Measurements from ENCODE around the gene CIZ1. TPM values are rescaled to one million over a fixed set of nuclear protein-coding genes. Genes with fewer than 3 reads are reported as not detected.
A peak's percentile ranks its signal among the peaks of the same experiment; 100 is the strongest.

CIZ1 gene
- polyA plus RNA-seq, 3 donors from 2014 or later, result 4.4 to 36.4 (median 9.1) TPM

- peaks cover 4 to 5% (median 5%) of the 10 kb centered on the region in 3 donors for H3K27me3 Mint-ChIP-seq (ENCODE audit: low read depth in 3 of 3)
- H3K36me3 Mint-ChIP-seq, result peaks cover 0 to 3% (median 0%) of the 10 kb centered on the region in 3 donors
These were observed 69.2 kb downstream of the CIZ1 start for GRCh38 chr9:128121924-128122808.

GRCh38 chr9:128121466-128121810, 69.9 kb downstream of the CIZ1 start:
- no peaks in the 10 kb centered on the region for H3K9me3 Mint-ChIP-seq
- no peak overlapping the region for H3K4me3 Mint-ChIP-seq
- H3K27ac Mint-ChIP-seq, result peak overlapping the region in 1 of 6 donors; percentile 17
- peaks cover 4 to 5% (median 5%) of the 10 kb centered on the region in 3 donors for H3K27me3 Mint-ChIP-seq (ENCODE audit: low read depth in 3 of 3)
- no peak for DNase-seq
- peaks cover 22 to 26% of the 10 kb centered on the region in 2 donors for H3K4me1 Mint-ChIP-seq
- peaks cover 0 to 3% (median 0%) of the 10 kb centered on the region in 3 donors for H3K36me3 Mint-ChIP-seq

More at GRCh38 chr9:128121924-128122808, 69.2 kb downstream of the CIZ1 start:
- H3K9me3 Mint-ChIP-seq, result no peaks in the 10 kb centered on the region
- H3K27ac Mint-ChIP-seq, result no peak overlapping the region
- H3K4me3 Mint-ChIP-seq, result no peak overlapping the region
- DNase-seq, result no peak
- peaks cover 22 to 27% of the 10 kb centered on the region in 2 donors for H3K4me1 Mint-ChIP-seq

- H3K9me3 Mint-ChIP-seq, result no peaks in the 10 kb centered on the region
- peaks cover 4 to 5% (median 5%) of the 10 kb centered on the region in 3 donors for H3K27me3 Mint-ChIP-seq (ENCODE audit: low read depth in 3 of 3)
- H3K4me3 Mint-ChIP-seq, result no peak overlapping the region
These were observed 70.5 kb downstream of the CIZ1 start for GRCh38 chr9:128120741-128121465.

GRCh38 chr9:128120061-128120740, 71.2 kb downstream of the CIZ1 start:
- H3K27me3 Mint-ChIP-seq (ENCODE audit: low read depth in 3 of 3), result peaks cover 3 to 5% (median 3%) of the 10 kb centered on the region in 3 donors
- H3K36me3 Mint-ChIP-seq, result peaks cover 0 to 3% (median 0%) of the 10 kb centered on the region in 3 donors
- H3K27ac Mint-ChIP-seq, result no peak overlapping the region
- peaks cover 9 to 13% of the 10 kb centered on the region in 2 donors for H3K4me1 Mint-ChIP-seq
- H3K9me3 Mint-ChIP-seq, result no peaks in the 10 kb centered on the region
- H3K4me3 Mint-ChIP-seq, result no peak overlapping the region
- no peak for DNase-seq

More at GRCh38 chr9:128120741-128121465, 70.5 kb downstream of the CIZ1 start:
- peak overlapping the region in 1 of 6 donors; percentile 17 for H3K27ac Mint-ChIP-seq
- DNase-seq, result no peak
- peaks cover 16 to 20% of the 10 kb centered on the region in 2 donors for H3K4me1 Mint-ChIP-seq
- peaks cover 0 to 3% (median 0%) of the 10 kb centered on the region in 3 donors for H3K36me3 Mint-ChIP-seq

- peaks cover 4 to 7% of the 10 kb centered on the region in 2 donors for H3K4me1 Mint-ChIP-seq
- DNase-seq, result no peak
- H3K36me3 Mint-ChIP-seq, result peaks cover 0 to 3% (median 0%) of the 10 kb centered on the region in 3 donors
- H3K27me3 Mint-ChIP-seq (ENCODE audit: low read depth in 3 of 3), result peaks cover 3 to 5% (median 3%) of the 10 kb centered on the region in 3 donors
- H3K27ac Mint-ChIP-seq, result no peak overlapping the region
- no peak overlapping the region for H3K4me3 Mint-ChIP-seq
- H3K9me3 Mint-ChIP-seq, result no peaks in the 10 kb centered on the region
These were observed 72.3 kb downstream of the CIZ1 start for GRCh38 chr9:128118971-128119665.

- no peak overlapping the region for H3K27ac Mint-ChIP-seq
- DNase-seq, result no peak
- H3K36me3 Mint-ChIP-seq, result peaks cover 0 to 4% (median 2%) of the 10 kb centered on the region in 3 donors
- H3K4me3 Mint-ChIP-seq, result no peak overlapping the region
- H3K4me1 Mint-ChIP-seq, result peaks cover 4 to 7% of the 10 kb centered on the region in 2 donors
- H3K9me3 Mint-ChIP-seq, result no peaks in the 10 kb centered on the region
- peaks cover 3 to 5% (median 3%) of the 10 kb centered on the region in 3 donors for H3K27me3 Mint-ChIP-seq (ENCODE audit: low read depth in 3 of 3)
These were observed 72.9 kb downstream of the CIZ1 start for GRCh38 chr9:128118472-128118857.

- Mint-ChIP-seq H3K27ac (peak overlapping the region in 2 of 6 donors; percentile 33 to 42), H3K36me3 (peaks cover 0 to 7% (median 5%) of the 10 kb centered on the region in 3 donors), H3K4me1 (peaks cover 4 to 7% of the 10 kb centered on the region in 2 donors), H3K4me3 (peak overlapping the region in 1 of 5 donors; percentile 39), H3K27me3 (ENCODE audit: low read depth in 3 of 3) (peaks cover 3 to 5% (median 3%) of the 10 kb centered on the region in 3 donors), H3K9me3 (no peaks in the 10 kb centered on the region)
- peak; percentile 89 to 91 (median 89) for DNase-seq
These were observed 73.5 kb downstream of the CIZ1 start for GRCh38 chr9:128117613-128118471.

- Mint-ChIP-seq H3K4me3 (no peak overlapping the region), H3K9me3 (no peaks in the 10 kb centered on the region)
- no peak for DNase-seq
These were observed 75.0 kb downstream of the CIZ1 start for GRCh38 chr9:128116104-128117083.

More at GRCh38 chr9:128116104-128117083, 75.0 kb downstream of the CIZ1 start:
- Mint-ChIP-seq H3K4me1 (peaks cover 4 to 7% of the 10 kb centered on the region in 2 donors), H3K27ac (no peak overlapping the region), H3K27me3 (ENCODE audit: low read depth in 3 of 3) (peaks cover 3 to 5% (median 3%) of the 10 kb centered on the region in 3 donors), H3K36me3 (peaks cover 0 to 7% (median 5%) of the 10 kb centered on the region in 3 donors)

Other genes with a start within 250 kb of the CIZ1 start
- 10 to 100 TPM in 2 of 3 donors, 1 to 10 TPM in 1; 7.6 to 19.6 (median 14.7) TPM for gene EEIG1, start 210.6 kb downstream of the CIZ1 start, polyA plus RNA-seq
- gene NAIF1, start 124.3 kb downstream of the CIZ1 start, polyA plus RNA-seq, result 10 to 100 TPM in 2 of 3 donors, 1 to 10 TPM in 1; 5.1 to 17.2 (median 10.5) TPM
- gene SLC25A25, start 123.3 kb downstream of the CIZ1 start, polyA plus RNA-seq, result 1 to 10 TPM; 2.8 to 8.8 (median 4.9) TPM
- 10 to 100 TPM; 31.4 to 60.9 (median 56.6) TPM for gene PTGES2, start 63.8 kb downstream of the CIZ1 start, polyA plus RNA-seq
- gene LCN2, start 42.1 kb downstream of the CIZ1 start, polyA plus RNA-seq, result under 1 TPM in 2 of 3 donors, not detected in 1; 0.44 to 0.66 TPM
- gene BBLN, start 31.3 kb downstream of the CIZ1 start, polyA plus RNA-seq, result 100 to 1,000 TPM; 115 to 194 (median 182) TPM
- gene DNM1, start 11.8 kb upstream of the CIZ1 start, polyA plus RNA-seq, result under 1 TPM in 2 of 3 donors, not detected in 1; 0.32 to 0.47 TPM
- 10 to 100 TPM in 1 of 3 donors, 1 to 10 TPM in 2; 4.3 to 11.7 (median 4.9) TPM for gene GOLGA2, start 84.4 kb upstream of the CIZ1 start, polyA plus RNA-seq
- 10 to 100 TPM; 20.9 to 23.3 (median 21.5) TPM for gene SWI5, start 84.7 kb upstream of the CIZ1 start, polyA plus RNA-seq
- 10 to 100 TPM; 19.9 to 32.0 (median 25.7) TPM for gene TRUB2, start 130.9 kb upstream of the CIZ1 start, polyA plus RNA-seq
- 10 to 100 TPM; 34.1 to 52.3 (median 44.1) TPM for gene COQ4, start 131.3 kb upstream of the CIZ1 start, polyA plus RNA-seq
- gene SLC27A4, start 149.0 kb upstream of the CIZ1 start, polyA plus RNA-seq, result 10 to 100 TPM in 1 of 3 donors, 1 to 10 TPM in 2; 5.9 to 12.7 (median 7.4) TPM
- 10 to 100 TPM; 52.6 to 70.1 (median 61.5) TPM for gene URM1, start 179.8 kb upstream of the CIZ1 start, polyA plus RNA-seq
- 10 to 100 TPM in 2 of 3 donors, 1 to 10 TPM in 1; 9.1 to 20.7 (median 10.2) TPM for gene CERCAM, start 229.3 kb upstream of the CIZ1 start, polyA plus RNA-seq